Astrocyte of the hippocampus (primary cell): ENCODE results near the gene GDF15.
A peak's percentile ranks its signal among the peaks of the same experiment; 100 is the strongest.
"Not testable (repeated sequence)": the region's sequence is repeated elsewhere in the genome, so short reads cannot be mapped to it uniquely, and the experiment has no call there.

ENCODE experiments used
- DNase-seq: peaks from one replicate; pipeline ENCODE4 v3.0.0; 2011; ENCODE audit warnings: low read depth, low spot score

Gene GDF15, protein sequence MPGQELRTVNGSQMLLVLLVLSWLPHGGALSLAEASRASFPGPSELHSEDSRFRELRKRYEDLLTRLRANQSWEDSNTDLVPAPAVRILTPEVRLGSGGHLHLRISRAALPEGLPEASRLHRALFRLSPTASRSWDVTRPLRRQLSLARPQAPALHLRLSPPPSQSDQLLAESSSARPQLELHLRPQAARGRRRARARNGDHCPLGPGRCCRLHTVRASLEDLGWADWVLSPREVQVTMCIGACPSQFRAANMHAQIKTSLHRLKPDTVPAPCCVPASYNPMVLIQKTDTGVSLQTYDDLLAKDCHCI

DNA sequence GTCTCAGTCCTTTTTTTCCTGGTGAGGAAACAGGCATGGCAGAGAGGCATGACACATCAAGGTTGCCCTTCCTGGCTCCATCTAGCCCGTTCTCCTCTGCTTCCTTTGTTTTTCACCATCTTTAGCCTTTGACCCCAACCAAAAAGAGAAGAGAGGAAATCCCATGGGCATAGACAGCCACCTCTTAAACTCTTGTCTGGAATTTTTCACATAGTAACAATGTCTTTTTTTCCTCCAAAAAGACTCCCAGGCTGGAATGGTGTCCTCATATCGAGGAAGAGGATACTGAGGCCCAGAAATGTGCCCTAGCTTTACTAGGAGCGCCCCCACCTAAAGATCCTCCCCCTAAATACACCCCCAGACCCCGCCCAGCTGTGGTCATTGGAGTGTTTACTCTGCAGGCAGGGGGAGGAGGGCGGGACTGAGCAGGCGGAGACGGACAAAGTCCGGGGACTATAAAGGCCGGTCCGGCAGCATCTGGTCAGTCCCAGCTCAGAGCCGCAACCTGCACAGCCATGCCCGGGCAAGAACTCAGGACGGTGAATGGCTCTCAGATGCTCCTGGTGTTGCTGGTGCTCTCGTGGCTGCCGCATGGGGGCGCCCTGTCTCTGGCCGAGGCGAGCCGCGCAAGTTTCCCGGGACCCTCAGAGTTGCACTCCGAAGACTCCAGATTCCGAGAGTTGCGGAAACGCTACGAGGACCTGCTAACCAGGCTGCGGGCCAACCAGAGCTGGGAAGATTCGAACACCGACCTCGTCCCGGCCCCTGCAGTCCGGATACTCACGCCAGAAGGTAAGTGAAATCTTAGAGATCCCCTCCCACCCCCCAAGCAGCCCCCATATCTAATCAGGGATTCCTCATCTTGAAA is at the start of gene GDF15:
GDF15 (plus strand) TSS at position 484 of the 868 bp plus-strand sequence; CDS start at position 516, 32 bp downstream.
- peak; percentile 84 for DNase-seq

DNA sequence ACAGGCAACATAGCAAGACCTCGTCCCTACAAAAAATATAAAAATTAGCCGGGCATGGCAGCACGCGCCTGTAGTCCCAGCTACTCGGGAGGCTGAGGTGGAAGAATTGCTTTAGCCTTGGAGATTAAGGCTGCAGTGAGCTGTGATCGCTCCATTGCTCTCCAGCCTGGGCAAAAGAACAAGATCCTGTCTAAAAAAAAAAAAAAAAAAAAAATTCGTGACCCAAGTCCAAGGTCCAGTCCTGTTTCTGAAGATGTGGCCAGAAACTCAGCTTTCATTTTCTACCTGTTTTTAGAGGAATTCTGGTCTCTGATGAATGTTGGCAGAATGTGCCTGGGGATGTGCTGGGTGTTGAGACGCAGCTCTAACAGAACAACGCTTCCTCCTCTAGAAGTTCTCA is 47.4 kb upstream of the GDF15 start:
- no peak for DNase-seq

DNA sequence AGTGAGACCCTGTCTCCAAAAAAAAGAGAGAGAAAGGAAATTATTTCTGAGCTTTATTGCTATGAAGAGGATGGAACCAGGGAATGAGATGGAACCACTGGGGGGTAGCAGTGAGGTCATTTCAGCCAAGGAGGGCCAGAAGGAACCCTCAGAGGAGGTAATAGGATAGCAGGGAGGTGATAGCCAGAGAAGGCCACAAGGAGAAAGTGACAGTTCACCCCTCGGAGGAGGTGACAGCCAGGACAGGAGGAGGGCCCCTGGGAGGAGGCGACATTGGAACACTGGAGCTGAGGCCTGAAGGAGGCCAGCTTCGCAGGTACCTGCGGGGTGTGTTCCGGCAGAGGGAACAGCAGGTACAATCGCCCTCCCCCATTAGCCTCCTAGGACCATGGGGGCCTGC is 46.2 kb upstream of the GDF15 start:
- no peak for DNase-seq

DNA sequence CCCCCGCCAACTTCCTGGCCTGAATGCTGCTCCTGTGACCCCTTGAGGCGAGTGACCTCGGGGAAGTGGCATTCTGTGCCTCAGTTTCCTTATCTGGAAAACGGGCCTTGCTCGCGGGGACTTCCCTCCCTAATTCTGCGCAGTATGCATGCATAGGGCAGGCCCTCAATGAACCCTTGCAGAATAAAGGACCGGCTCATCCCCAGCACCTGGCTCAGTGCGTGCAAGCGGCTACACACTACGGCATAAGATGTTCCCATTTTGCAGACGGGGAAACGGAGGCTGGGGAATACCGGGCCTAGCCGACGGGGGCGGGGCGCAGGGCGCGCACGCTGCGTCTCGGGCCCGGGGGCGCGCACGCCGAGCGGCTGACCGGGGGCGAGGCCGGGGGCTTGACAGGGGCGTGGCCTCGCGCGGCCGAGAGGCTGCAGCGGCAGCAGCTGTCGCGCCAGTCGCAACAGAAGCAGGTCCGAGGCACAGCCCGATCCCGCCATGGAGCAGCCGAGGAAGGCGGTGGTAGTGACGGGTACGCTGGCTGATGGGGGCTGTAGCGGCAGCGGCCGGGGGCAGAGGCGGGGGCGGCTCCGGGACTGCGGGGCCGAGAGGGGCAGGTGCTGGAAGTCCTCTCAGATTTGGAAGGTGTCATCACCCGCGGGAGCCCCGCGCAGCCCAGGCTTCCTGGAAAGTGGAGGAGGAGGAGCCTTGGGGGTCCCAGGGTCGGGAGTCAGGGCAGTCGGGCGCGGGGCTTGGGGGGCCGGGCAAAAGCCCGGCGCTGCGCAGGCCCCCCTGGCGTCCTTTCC is 45.6 kb upstream of the GDF15 start, which contains the start of gene PGPEP1:
PGPEP1 (plus strand) TSS at position 409 of the 800 bp plus-strand sequence; CDS start at position 493, 84 bp downstream.
- peak; percentile 86 for DNase-seq

DNA sequence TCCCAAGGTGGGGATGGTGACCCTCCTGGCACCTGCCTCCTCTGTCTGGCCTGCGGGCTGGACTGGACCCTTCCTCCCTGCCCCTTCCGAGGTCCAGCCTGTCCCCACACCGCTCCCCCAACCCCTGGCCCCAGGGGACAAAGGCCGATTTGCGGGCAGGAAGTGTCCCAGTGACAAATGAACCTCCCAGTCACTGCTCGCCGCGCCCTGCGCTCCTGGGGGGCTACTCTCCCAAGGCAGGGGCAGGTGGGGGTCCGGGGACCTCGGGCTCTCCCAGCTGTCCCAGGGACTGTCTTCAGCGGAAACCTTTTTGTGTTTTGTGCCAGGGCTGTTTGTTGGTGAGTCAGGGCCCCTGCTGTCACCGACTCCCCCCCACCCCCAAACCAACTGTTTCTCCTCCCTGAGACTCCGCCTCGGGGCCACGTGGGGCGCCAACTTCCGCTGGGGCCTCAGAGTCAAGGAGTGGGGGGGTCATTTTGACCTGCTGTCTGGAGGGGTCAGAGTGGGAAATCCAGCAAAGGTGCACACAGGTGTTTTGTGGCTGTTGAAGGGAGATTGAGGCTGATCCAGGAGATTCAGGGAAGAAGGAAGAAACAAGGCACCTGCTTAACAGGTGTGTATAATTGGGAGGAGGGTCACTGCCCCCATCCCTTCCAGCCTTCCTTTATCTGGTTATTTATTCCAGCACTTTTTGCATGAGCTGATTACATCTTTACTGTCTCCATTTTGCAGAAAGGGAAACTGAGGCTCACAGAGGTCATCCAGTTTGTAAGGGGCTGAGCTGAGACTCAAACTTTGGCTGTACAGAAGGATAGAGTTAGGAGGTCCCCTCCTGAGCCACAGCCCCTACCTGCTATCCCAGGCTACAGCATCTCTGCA is 44.7 kb upstream of the GDF15 start:
- peak; percentile 64 for DNase-seq

DNA sequence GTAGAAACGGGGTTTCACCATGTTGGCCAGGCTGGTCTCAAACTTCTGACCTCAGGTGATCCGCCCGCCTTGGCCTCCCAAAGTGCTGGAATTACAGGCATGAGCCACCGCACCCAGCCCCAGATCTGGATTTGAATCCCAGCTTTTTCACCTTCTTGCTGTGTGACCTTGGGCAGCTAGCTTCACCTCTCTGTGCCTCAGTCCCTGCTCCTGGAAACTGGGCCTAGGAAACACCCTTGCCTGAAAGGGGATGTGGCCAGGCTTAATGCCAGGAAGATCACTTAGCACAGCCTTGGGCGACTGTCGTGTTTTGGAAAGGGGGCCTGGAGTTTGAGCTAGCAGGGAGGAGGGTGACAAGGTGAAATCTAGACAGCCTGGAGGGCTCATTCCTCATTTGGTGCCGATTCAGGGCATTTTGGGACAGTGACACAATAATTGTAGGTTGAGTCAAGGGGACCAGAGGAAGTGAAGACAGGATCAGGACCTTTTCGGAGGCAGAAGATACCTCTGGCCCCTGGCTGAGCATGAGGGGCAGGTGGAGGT is 43.8 kb upstream of the GDF15 start:
- no peak for DNase-seq

DNA sequence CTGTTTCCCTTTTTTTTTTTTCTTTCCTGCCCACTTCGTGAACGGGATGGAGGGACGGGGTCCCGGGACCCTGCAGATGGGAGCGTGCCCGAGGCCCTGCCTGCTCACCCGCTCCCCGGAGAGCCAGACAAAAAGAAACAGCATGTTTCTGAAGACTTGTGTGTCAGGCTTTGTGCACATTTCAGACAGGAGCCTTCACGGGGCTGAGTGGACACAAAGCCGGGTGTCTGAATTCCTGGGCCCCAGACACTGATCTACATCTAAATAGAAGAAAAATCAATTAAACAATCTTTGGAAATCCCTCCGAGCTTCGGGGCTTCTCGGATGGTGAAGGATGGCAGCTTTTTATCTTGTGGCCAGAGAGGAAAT is 41.4 kb upstream of the GDF15 start:
- peak; percentile 43 for DNase-seq

DNA sequence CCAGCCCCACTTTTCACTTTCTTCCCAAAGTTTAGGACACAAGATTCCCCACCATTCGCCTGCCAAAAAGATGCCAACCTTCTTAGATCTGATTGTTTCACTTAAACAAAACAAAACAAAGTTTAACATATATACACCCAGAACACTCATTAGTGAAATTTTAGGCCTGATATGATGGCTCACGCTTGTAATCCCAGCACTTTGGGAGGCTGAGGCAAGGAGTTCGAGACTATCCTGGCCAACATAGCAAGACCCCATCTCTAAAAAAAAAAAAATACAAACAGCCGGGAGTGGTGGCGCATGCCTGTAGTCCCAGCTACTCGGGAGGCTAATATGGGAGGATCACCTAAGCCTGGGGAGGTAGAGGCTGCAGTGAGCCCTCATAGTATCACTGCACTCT is 40.7 kb upstream of the GDF15 start:
- DNase-seq, result no peak

DNA sequence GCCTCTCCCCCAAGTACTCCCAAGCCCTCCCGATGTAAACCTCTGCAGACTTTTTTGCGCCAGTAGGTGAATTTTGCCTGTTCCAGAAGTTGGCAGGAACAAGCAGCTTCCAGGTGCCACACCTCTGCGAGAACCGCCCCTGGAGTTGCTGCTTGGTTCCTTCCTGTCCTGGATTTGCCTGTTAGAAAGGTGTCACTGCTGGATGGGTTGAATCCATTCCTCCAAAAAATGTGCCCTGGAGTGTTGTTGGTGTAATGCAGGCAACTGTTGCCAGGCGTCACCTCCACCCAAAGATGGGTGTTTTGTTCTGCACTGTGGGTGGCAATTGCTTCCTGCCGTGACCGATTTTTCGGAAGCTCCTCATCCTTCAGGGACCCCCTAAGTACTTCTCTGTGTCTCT is 39.9 kb upstream of the GDF15 start:
- no peak for DNase-seq

DNA sequence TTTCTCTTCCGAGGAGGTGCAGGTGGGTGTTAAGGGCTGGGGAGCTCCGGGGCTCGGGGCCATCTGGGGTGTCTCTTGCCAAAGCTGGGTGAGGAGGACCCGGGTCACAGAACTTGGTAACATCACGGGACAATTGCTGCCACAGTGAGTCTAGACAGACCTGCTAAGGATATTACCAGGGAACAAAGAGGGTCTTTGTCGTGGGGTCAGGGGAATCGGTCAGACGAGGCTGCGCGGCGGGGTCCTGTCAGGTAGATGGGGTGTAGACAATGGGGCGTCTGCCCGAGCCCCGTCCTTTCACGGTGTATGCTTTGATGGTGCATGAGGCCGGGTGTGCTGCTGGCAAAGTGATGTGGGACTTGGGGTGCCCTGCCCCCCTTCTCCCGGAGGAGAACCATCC is 37.8 kb upstream of the GDF15 start:
- DNase-seq, result no peak

DNA sequence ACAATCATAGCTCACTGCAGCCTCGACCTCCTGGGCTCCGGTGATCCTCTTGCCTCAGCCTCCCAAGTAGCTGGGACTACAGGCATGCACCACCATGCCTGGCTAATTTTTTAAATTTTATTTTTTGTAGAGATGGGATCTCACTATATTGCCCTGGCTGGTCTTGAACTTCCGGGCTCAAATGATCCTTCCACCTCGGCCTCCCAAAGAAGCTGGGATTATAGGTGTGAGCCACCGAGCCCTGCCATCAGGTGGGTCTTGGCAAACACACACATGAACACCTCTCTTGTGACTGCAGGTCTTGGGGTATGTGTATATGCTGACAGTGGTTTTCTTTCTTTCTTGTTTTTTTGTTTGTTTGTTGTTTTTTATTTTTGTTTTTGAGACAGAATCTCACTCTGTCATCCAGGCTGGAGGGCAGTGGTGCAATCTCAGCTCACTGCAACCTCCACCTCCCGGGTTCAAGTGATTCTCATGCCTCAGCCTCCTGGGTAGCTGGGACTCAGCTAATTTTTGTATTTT is 37.1 kb upstream of the GDF15 start:
- not testable (repeated sequence) for DNase-seq

DNA sequence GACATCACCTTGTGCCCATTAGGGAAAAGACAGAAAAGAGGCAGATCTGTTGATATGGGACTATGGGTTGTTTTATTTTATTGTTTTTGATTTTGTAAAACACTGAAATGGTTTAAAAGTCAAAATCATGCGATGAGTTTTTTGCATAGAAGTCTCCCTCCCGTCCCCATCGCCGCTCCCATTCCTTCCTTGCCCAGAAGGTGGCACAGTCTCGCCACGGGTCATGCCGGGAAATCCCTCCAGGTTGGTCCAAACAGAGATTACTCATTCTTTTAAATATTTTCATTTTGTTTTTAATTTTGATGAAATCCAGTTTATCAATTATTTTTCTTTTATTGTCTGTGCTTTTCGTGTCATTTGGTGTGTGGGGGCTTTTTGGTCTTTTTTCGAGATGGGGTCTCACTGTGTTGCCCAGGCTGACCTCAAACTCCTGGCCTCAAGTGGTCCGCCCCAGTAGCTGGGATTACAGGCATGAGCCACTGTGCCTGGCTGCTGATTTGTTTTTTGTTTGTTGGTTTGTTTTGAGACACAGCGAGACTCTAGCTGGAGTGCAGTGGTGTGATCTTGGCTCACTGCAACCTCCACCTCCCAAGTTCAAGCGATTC is 36.3 kb upstream of the GDF15 start:
- peak; percentile 76 for DNase-seq

DNA sequence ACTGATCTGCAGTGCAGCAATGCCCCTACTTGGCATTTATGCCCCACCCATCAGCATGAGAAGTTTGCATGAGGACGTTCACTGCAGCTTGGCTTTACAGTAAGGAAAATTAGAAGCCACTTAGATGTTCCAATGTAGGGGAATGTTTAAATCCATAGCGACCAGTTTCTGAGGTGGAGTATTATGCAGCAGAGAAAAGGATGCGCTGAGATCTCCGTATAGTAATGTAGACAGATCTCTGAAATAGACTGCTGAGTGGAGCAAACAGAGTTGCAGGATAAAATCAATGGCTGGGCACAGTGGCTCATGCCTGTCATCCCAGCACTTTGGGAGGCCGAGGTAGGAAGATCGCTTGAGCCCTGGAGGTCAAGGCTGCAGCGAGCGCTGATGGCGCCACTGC is 35.5 kb upstream of the GDF15 start:
- DNase-seq, result no peak

DNA sequence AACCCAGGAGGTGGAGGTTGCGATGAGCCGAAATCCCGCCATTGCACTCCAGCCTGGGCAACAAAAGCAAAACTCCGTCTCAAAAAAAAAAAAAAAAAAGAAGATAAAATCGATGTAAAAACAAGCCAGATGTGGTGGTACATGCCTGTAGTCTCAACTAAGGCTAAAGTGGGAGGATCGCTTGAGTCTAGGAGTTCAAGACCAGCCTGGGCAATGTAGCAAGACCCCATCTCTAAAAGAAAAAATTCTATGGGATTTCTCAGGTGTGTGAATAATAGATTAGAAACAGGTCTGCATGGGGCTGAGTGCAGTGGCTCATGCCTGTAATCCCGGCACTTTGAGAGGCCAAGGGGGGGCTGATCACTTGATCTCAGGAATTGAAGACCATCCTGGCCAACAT is 34.4 kb upstream of the GDF15 start:
- DNase-seq, result no peak

DNA sequence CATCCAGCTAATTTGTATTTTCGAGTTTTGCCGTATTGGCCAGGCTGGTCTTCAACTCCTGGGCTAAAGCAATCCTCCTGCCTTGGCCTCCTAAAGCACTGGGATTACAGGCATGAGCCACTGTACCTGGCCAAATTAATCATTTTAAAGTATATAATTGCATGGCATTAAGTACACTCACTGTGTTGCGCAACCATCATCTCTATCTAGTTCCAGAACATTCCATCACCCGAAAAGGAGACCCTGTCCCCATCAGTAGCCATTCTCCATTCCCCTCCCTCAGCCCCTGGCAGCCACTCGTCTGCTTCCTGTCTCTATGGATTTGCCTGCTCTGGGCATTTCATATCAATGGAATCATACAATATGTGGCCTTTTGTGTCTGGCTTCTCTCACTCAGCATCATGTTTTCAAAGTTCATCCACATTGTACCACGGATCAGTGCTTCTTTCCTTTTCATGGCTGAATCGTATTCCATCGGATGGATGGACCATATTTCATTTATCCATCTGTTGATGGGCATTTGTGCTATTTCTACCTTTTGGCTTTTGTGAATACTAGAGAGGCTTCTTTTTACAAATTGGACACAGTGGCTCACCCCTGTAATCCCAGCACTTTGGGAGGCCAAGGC is 32.5 kb upstream of the GDF15 start:
- DNase-seq, result no peak

DNA sequence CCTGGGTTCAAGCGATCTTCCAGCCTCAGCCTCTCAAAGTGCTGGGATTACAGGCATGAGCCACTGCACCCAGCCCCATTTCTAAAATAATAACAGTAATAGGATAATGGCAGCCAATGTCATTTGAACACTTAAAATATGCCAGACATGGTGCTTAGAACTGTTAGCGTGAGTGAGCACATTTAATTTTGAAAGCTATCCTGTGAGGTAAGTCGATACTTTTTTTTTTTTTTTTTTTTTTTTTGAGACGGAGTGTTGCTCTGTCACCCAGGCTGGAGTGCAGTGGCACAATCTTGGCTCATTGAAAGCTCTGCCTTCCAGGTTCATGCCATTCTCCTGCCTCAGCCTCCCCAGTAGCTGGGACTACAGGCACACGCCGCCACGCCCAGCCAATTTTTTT is 31.2 kb upstream of the GDF15 start:
- DNase-seq, result not testable (repeated sequence)

DNA sequence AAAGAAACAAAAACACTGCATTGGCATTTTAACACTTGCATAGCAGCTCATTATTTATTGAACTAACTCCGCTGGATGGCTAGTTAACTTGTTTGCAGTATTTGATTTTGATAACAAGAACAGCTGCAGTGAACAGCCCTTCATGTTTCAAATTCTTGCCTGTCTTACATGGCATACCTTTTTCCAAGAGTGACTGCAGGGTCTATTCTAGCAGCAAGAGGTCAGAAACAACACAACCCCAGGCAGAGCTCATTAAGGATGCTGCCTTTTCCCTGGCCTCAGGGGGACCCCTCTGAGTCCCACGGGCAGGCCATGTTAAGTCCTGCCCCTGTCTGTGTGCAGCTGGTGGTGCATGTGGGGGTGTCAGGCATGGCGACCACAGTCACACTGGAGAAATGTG is 28.9 kb upstream of the GDF15 start:
- no peak for DNase-seq

DNA sequence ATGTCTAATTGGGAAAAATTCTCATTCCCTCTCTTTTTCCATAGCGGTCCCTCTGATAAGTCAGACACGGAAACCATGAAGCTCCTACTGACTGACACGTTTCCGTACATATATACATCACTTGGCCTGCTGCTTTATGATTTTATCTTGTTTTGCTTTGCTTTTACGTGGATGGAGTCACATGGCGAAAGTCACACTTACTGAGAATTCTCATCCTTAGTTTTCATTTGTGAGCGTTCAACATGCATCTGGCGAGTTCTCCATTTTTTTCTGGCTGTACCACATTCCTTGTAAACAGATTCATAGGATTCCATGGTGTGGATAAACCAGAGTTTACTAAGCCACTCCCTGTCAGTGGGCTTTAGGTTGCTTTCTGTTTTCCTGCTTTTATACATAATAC is 24.3 kb upstream of the GDF15 start:
- no peak for DNase-seq

DNA sequence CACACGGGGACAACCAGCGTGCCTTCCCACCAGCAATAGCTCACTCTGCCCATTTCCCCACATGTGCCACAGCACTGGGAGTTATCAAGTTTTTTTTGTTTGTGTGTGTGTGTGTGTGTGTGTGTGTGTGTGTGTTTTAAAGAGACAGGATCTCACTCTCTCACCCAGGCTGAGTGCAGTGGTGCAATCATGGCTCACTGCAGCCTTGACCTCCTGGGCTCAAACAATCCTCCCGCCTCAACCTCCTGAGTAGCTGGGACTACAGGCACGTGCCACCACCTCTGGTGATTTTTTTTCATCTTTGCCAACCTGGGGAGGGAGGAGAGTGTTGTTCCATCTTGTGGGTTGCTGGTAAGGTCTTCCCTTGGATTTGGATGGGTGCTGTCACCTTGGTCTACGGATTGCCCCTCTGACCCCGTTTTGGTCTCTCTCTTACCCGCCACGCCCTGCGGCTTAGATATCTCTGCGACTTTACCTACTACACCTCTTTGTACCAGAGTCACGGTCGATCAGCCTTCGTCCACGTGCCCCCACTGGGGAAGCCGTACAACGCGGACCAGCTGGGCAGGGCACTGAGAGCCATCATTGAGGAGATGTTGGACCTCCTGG is 22.9 kb upstream of the GDF15 start:
- no peak for DNase-seq
